ENCODE measurements around the gene GATAD2B.

- no peak for TF ChIP-seq CTCF (IDR thresholded peaks at IDR 0.05; ENCODE audit: low read length)
- TF ChIP-seq EZH2 (IDR thresholded peaks at IDR 0.05; ENCODE audit: borderline replicate concordance, low read length) = no peak
Measured at GRCh38 chr1:153944005-153944826, 21.4 kb upstream of the GATAD2B start.

Data from OCI-LY1 (cell line).